IMR-90 (cell line): ENCODE data around the gene NLGN4X. TPM values are rescaled to one million over a fixed set of nuclear protein-coding genes. Genes with fewer than 3 reads are reported as not detected.

ENCODE experiments used
- ATAC-seq: fragments of 200-7000 bp; cut with Tn5 transposase; 2 replicates; pipeline ENCODE4 v1.9.1; 2020; ENCODE audit warnings: low read depth, mild to moderate bottlenecking, moderate library complexity
- BruUV-seq: library from RNA; stranded (reverse); fragments of 400-500 nt; replicated peaks from 2 replicates; lab custom pipeline; 2021; lab: Mats Ljungman, UMichigan
- CTCF ChIA-PET: fragments of 300-600 bp; formaldehyde crosslinking; extraction: SDS; loops from one replicate; lab custom pipeline; 2021; ENCODE audit warnings: antibody characterized with exemption; lab: Yijun Ruan, JAX
- POLR2A ChIA-PET: fragments of 300-600 bp; sonication (Branson Sonifier 250); formaldehyde crosslinking; loops from one replicate; lab custom pipeline; 2022; ENCODE audit warnings: antibody characterized with exemption; ENCODE audit not compliant: unreplicated experiment; lab: Charles Lee
- DNase-seq: peaks from one replicate; pipeline ENCODE4 v3.0.0; 2013
- H2AFZ ChIP-seq: replicated peaks from 2 replicates; pipeline ENCODE3; 2013; ENCODE audit warnings: low read length, mild to moderate bottlenecking; ENCODE audit not compliant: poor library complexity
- H2AK5ac ChIP-seq: 2 replicates; pipeline ENCODE4 v1.6.1; 2013; ENCODE audit warnings: low read depth, low read length, inconsistent platforms
- H2AK9ac ChIP-seq: replicated peaks from 2 replicates; pipeline ENCODE3; 2013; ENCODE audit warnings: mild to moderate bottlenecking, low read depth, low read length, moderate library complexity; ENCODE audit not compliant: poor library complexity
- H2BK120ac ChIP-seq: 2 replicates; pipeline ENCODE4 v1.6.1; 2013; ENCODE audit warnings: low read depth, low read length, inconsistent platforms
- H2BK15ac ChIP-seq: 3 replicates; pipeline ENCODE4 v1.6.1; 2013; ENCODE audit warnings: low read depth, low read length, inconsistent platforms
- H2BK20ac ChIP-seq: 2 replicates; pipeline ENCODE4 v1.6.1; 2013; ENCODE audit warnings: low read depth, mild to moderate bottlenecking, inconsistent platforms, low read length, moderate library complexity
- H2BK5ac ChIP-seq: 2 replicates; pipeline ENCODE4 v1.6.1; 2013; ENCODE audit warnings: mild to moderate bottlenecking, low read depth, low read length, inconsistent platforms; ENCODE audit not compliant: poor library complexity, severe bottlenecking
- H3K14ac ChIP-seq: replicated peaks from 2 replicates; pipeline ENCODE4 v1.6.1; 2013; ENCODE audit warnings: low read depth, low read length, inconsistent platforms
- H3K18ac ChIP-seq: 2 replicates; pipeline ENCODE4 v1.6.1; 2013; ENCODE audit warnings: low read depth, low read length, control low read depth
- H3K23ac ChIP-seq: 2 replicates; pipeline ENCODE4 v1.6.1; 2013; ENCODE audit warnings: low read depth, low read length, inconsistent platforms
- H3K27ac ChIP-seq: 2 replicates; pipeline ENCODE4 v1.5.1; 2013; ENCODE audit warnings: mild to moderate bottlenecking, control low read depth, low read length; ENCODE audit not compliant: insufficient read depth
- H3K27me3 ChIP-seq: 2 replicates; pipeline ENCODE4 v1.6.1; 2013; ENCODE audit warnings: low read length; ENCODE audit not compliant: control insufficient read depth, insufficient read depth
- H3K36me3 ChIP-seq: 2 replicates; pipeline ENCODE4 v1.6.1; 2013; ENCODE audit warnings: low read length, mixed read lengths; ENCODE audit not compliant: control insufficient read depth, insufficient read depth
- H3K4ac ChIP-seq: 2 replicates; pipeline ENCODE4 v1.6.1; 2013; ENCODE audit warnings: low read depth, low read length, inconsistent platforms
- H3K4me1 ChIP-seq: 2 replicates; pipeline ENCODE4 v1.6.1; 2013; ENCODE audit warnings: low read length, mixed read lengths; ENCODE audit not compliant: control insufficient read depth, insufficient read depth
- H3K4me2 ChIP-seq: 2 replicates; pipeline ENCODE4 v1.6.1; 2013; ENCODE audit warnings: low read depth, mild to moderate bottlenecking, control low read depth, low read length, moderate library complexity
- H3K4me3 ChIP-seq: 2 replicates; pipeline ENCODE4 v1.5.1; 2013; ENCODE audit warnings: low read depth, mild to moderate bottlenecking, control low read depth, low read length, moderate library complexity; ENCODE audit not compliant: insufficient read depth
- H3K56ac ChIP-seq: 2 replicates; pipeline ENCODE4 v1.6.1; 2013; ENCODE audit warnings: low read length, inconsistent platforms; ENCODE audit not compliant: insufficient read depth; ENCODE audit errors: extremely low read depth
- H3K79me1 ChIP-seq, 2 experiments: 2 replicates each; pipeline ENCODE4 v1.6.1; 2013; ENCODE audit warnings: low read length in 2 of 2, inconsistent platforms in 1 of 2, low read depth in 1 of 2
- H3K9ac ChIP-seq: 2 replicates; pipeline ENCODE4 v1.6.1; 2013; ENCODE audit warnings: low read depth, low read length, control low read depth
- H3K9me1 ChIP-seq: 2 replicates; pipeline ENCODE4 v1.6.1; 2013; ENCODE audit warnings: low read length, inconsistent platforms; ENCODE audit not compliant: insufficient read depth
- H3K9me3 ChIP-seq: 2 replicates; pipeline ENCODE4 v1.6.1; 2013; ENCODE audit warnings: low read length; ENCODE audit not compliant: control insufficient read depth, insufficient read depth
- H4K20me1 ChIP-seq: 2 replicates; pipeline ENCODE4 v1.6.1; 2013; ENCODE audit warnings: low read length, inconsistent platforms; ENCODE audit not compliant: insufficient read depth
- H4K5ac ChIP-seq: 2 replicates; pipeline ENCODE4 v1.6.1; 2013; ENCODE audit warnings: mild to moderate bottlenecking, low read depth, low read length, control low read depth
- H4K8ac ChIP-seq, 2 experiments: 2 replicates each; pipeline ENCODE4 v1.6.1; 2013; ENCODE audit warnings: low read depth in 2 of 2, low read length in 2 of 2, control low read depth in 1 of 2, inconsistent platforms in 1 of 2
- H4K91ac ChIP-seq: 2 replicates; pipeline ENCODE4 v1.6.1; 2013; ENCODE audit warnings: low read depth, low read length, inconsistent platforms; ENCODE audit not compliant: insufficient read depth
- MAFK ChIP-seq: IDR thresholded peaks from 2 replicates; pipeline ENCODE4 v1.6.1; 2012; ENCODE audit warnings: low read depth, low read length, improper control_type of control experiment
- POLR2A ChIP-seq: IDR thresholded peaks from 2 replicates; pipeline ENCODE4 v1.6.1; 2012; ENCODE audit warnings: mild to moderate bottlenecking, low read depth, low read length
- WGBS, 2 experiments: methylation state at CpG; one replicate each; pipeline versions ENCODE4 v1.1.5 to v1.1.7; 2013; ENCODE audit warnings: missing lambda C conversion rate in 2 of 2; ENCODE audit not compliant: insufficient read length in 1 of 2; ENCODE audit errors: extremely low coverage in 2 of 2; 5-methylcytosine and 5-hydroxymethylcytosine counted together
- dilution Hi-C: fragments of 300-500 bp; cut with HindIII; formaldehyde crosslinking; loops from one replicate; pipeline ENCODE4 v1.14.3; 2018; ENCODE audit warnings: low sequenced_read_pairs; ENCODE audit not compliant: unreplicated experiment
- in situ Hi-C: fragments of 300-500 bp; cut with MboI; formaldehyde crosslinking; loops from 3 replicates; pipeline ENCODE4 v1.14.3; 2019; ENCODE audit warnings: low sequenced_read_pairs, inconsistent platforms, mixed read lengths
- intact Hi-C: fragments of 100-400 bp; cut with micrococcal nuclease; formaldehyde crosslinking; loops from 2 replicates; pipeline ENCODE4 v1.10.0; 2022
- polyA plus RNA-seq, 3 experiments: library from polyadenylated mRNA; depleted of rRNA; stranded (reverse); fragments of >200 nt; gene quantifications; 2 replicates each; pipeline ENCODE4 v1.2.3, GENCODE V29; 2012; ENCODE audit warnings: low replicate concordance in 1 of 3
- total RNA-seq: library from RNA; depleted of rRNA; stranded (reverse); fragments of >200 nt; gene quantifications from 2 replicates; pipeline ENCODE4 v1.2.3, GENCODE V29; 2012
- TF ChIP-seq, protein P1 (sequence below): fragments of 150-350 bp; IDR thresholded peaks from 2 replicates; pipeline ENCODE4 v1.6.1; 2016; ENCODE audit warnings: low read depth, mild to moderate bottlenecking, low read length, moderate library complexity, borderline replicate concordance

The NLGN4X gene
- total and polyA plus RNA-seq, 2 of the 4 experiments (the other 2 are of a cell fraction) = not detected

GRCh38 chrX:6210230-6210629, 18.4 kb downstream of the NLGN4X start:
- no peak overlapping the region for H4K8ac ChIP-seq
- H3K18ac ChIP-seq = no peak overlapping the region
- no peak overlapping the region for H4K91ac ChIP-seq
- H2BK15ac ChIP-seq = no peak overlapping the region
- no peaks in the 10 kb centered on the region for H3K79me1 ChIP-seq
- no peak overlapping the region for H3K4ac ChIP-seq
- DNase-seq (no peak), ATAC-seq (no peak)
- H3K4me2 ChIP-seq = no peak overlapping the region
- BruUV-seq = no TSS peak
- H2BK20ac ChIP-seq = no peak overlapping the region
- dilution Hi-C loops (no loop called here), in situ Hi-C loops (no loop called here), intact Hi-C loops (no loop called here)
- H3K56ac ChIP-seq = no peak overlapping the region
- H3K36me3 ChIP-seq = no peaks in the 10 kb centered on the region
- no peak overlapping the region for H2BK5ac ChIP-seq
- no peaks in the 10 kb centered on the region for H3K27me3 ChIP-seq
- H3K27ac ChIP-seq = no peak overlapping the region
- no peak overlapping the region for H4K5ac ChIP-seq
- H3K9me3 ChIP-seq = peaks cover 5% of the 10 kb centered on the region
- H3K4me3 ChIP-seq = no peak overlapping the region
- H3K4me1 ChIP-seq = no peaks in the 10 kb centered on the region
- POLR2A ChIA-PET = no interaction called here
- no peak overlapping the region for H3K14ac ChIP-seq
- TF ChIP-seq, protein P1, sequence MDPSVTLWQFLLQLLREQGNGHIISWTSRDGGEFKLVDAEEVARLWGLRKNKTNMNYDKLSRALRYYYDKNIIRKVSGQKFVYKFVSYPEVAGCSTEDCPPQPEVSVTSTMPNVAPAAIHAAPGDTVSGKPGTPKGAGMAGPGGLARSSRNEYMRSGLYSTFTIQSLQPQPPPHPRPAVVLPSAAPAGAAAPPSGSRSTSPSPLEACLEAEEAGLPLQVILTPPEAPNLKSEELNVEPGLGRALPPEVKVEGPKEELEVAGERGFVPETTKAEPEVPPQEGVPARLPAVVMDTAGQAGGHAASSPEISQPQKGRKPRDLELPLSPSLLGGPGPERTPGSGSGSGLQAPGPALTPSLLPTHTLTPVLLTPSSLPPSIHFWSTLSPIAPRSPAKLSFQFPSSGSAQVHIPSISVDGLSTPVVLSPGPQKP = no peak
- TF ChIP-seq MAFK = no peak
- TF ChIP-seq POLR2A = no peak
- CTCF ChIA-PET = no interaction called here
- WGBS, 2 experiments = 0% methylated on average over 1 of the region's 8 CpGs; no CpG with 5 or more reads in 1 of the 2 experiments
- H2AK5ac ChIP-seq = no peak overlapping the region
- no peak overlapping the region for H2AK9ac ChIP-seq
- H3K9ac ChIP-seq = no peak overlapping the region
- no peaks in the 10 kb centered on the region for H3K9me1 ChIP-seq
- H2BK120ac ChIP-seq = no peak overlapping the region
- H3K23ac ChIP-seq = no peak overlapping the region
- no peak overlapping the region for H2AFZ ChIP-seq
- H4K20me1 ChIP-seq = no peaks in the 10 kb centered on the region
